ENCODE results near the gene SLC33A1. TPM values are rescaled to one million over a fixed set of nuclear protein-coding genes. Genes with fewer than 3 reads are reported as not detected.

The SLC33A1 gene
- 33.5 and 41.0 TPM in 2 replicates for total RNA-seq (2014; rRNA removed; shearing (Covaris generic))
- polyA plus RNA-seq (2016; fragmentation: Nextera tagmentation; extraction: Ambion mirVana) = 9.9 and 12.5 TPM in 2 replicates
- long read RNA-seq, full-length matches to known transcripts = 3 of 5 reads
- long read RNA-seq, partial matches to known transcripts = 0 of 5 reads
- long read RNA-seq, other reads (novel, unspliced or antisense) = 2 of 5 reads

DNA sequence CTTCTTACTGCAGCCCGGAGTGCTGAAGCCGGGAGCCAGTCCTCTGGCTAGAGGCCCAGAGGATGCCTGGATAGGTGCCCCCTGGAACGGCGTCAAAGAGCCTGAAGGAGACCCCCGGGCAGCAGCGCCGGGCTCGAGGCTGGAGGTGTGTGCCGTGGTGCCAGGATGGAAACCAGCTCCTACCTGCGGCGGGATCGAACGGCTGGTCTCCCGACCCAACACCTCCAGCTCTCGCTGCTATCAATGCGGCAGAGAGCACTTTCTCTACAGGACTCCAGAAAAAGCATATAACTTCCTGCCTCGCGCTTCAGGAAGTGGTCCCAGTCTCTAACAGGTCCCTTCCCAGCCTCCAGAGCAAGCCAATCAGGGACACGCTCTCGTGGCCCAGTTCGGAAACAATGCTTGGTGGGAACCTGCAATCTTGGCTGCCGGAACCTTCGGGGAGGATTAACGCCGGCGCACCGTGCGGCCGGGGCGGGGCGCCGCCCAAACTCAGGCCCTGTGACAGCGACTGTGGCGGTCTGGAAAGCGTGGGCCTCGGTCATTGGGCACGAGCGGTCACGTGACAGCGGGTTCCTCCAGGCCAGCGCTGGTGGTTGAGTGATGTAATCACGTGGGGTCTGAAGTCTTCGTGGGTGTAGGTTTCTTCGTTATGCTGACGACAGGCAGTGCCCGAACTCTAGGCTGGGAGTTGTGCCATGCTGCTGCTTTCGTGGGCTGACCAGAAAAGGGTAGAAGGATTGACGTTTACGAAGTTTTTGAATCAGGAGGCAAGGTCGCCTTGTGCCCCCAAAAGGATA, at the start of gene SLC33A1:
Gene SLC33A1 (minus strand): TSS at position 287 of the 800 bp plus-strand sequence. CDS start 430 bp downstream, outside the sequence.
- H3K4me1 ChIP-seq (ENCODE audit: insufficient read depth) = peaks cover 18% of the 10 kb centered on the region
- H3K4me2 ChIP-seq = peak within 1 kb of the TSS; percentile 97
- H3F3A ChIP-seq (replicated peaks; ENCODE audit: low read depth) = no peaks in the 10 kb centered on the region
- DNase-seq (ENCODE audit: low spot score) = peak; percentile 99
- H3K36me3 ChIP-seq (ENCODE audit: insufficient read depth) = no peaks in the 10 kb centered on the region
- H3K4me3 ChIP-seq = peak within 1 kb of the TSS; percentile 94
- H3K9me3 Mint-ChIP-seq = peaks cover 5% of the 10 kb centered on the region; the same call in 1 of the 3 replicates
- H4K20me1 ChIP-seq (replicated peaks; ENCODE audit: insufficient read depth) = peaks cover 12% of the 10 kb centered on the region
- H3K4me1 Mint-ChIP-seq = peaks cover 19% of the 10 kb centered on the region
- peak within 1 kb of the TSS; percentile 39 for H2AFZ ChIP-seq
- H3K79me2 ChIP-seq (replicated peaks; ENCODE audit: insufficient read depth) = peaks cover 42% of the 10 kb centered on the region
- peak within 1 kb of the TSS; percentile 90 for H3K27ac ChIP-seq (ENCODE audit: low read depth)
- no peaks in the 10 kb centered on the region for H3K27me3 ChIP-seq (ENCODE audit: insufficient read depth)
- peak within 1 kb of the TSS; percentile 99 for H3K27ac Mint-ChIP-seq
- peak; percentile 96 for ATAC-seq
- H3K36me3 Mint-ChIP-seq (ENCODE audit: low read depth) = peaks cover 10% of the 10 kb centered on the region; the same call in 1 of the 3 replicates
- H3K9me2 ChIP-seq (ENCODE audit: insufficient read depth) = no peaks in the 10 kb centered on the region
- TF ChIP-seq ZNF331 (CRISPR knock-in tag; IDR thresholded peaks at IDR 0.05; ENCODE audit: low read depth) = no peak
- TF ChIP-seq, protein P1, sequence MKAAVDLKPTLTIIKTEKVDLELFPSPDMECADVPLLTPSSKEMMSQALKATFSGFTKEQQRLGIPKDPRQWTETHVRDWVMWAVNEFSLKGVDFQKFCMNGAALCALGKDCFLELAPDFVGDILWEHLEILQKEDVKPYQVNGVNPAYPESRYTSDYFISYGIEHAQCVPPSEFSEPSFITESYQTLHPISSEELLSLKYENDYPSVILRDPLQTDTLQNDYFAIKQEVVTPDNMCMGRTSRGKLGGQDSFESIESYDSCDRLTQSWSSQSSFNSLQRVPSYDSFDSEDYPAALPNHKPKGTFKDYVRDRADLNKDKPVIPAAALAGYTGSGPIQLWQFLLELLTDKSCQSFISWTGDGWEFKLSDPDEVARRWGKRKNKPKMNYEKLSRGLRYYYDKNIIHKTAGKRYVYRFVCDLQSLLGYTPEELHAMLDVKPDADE (IDR thresholded peaks at IDR 0.05) = peak; percentile 91
- no peak for TF ChIP-seq JUNB (IDR thresholded peaks at IDR 0.05; ENCODE audit: unreplicated experiment)
- TF ChIP-seq, protein P2, sequence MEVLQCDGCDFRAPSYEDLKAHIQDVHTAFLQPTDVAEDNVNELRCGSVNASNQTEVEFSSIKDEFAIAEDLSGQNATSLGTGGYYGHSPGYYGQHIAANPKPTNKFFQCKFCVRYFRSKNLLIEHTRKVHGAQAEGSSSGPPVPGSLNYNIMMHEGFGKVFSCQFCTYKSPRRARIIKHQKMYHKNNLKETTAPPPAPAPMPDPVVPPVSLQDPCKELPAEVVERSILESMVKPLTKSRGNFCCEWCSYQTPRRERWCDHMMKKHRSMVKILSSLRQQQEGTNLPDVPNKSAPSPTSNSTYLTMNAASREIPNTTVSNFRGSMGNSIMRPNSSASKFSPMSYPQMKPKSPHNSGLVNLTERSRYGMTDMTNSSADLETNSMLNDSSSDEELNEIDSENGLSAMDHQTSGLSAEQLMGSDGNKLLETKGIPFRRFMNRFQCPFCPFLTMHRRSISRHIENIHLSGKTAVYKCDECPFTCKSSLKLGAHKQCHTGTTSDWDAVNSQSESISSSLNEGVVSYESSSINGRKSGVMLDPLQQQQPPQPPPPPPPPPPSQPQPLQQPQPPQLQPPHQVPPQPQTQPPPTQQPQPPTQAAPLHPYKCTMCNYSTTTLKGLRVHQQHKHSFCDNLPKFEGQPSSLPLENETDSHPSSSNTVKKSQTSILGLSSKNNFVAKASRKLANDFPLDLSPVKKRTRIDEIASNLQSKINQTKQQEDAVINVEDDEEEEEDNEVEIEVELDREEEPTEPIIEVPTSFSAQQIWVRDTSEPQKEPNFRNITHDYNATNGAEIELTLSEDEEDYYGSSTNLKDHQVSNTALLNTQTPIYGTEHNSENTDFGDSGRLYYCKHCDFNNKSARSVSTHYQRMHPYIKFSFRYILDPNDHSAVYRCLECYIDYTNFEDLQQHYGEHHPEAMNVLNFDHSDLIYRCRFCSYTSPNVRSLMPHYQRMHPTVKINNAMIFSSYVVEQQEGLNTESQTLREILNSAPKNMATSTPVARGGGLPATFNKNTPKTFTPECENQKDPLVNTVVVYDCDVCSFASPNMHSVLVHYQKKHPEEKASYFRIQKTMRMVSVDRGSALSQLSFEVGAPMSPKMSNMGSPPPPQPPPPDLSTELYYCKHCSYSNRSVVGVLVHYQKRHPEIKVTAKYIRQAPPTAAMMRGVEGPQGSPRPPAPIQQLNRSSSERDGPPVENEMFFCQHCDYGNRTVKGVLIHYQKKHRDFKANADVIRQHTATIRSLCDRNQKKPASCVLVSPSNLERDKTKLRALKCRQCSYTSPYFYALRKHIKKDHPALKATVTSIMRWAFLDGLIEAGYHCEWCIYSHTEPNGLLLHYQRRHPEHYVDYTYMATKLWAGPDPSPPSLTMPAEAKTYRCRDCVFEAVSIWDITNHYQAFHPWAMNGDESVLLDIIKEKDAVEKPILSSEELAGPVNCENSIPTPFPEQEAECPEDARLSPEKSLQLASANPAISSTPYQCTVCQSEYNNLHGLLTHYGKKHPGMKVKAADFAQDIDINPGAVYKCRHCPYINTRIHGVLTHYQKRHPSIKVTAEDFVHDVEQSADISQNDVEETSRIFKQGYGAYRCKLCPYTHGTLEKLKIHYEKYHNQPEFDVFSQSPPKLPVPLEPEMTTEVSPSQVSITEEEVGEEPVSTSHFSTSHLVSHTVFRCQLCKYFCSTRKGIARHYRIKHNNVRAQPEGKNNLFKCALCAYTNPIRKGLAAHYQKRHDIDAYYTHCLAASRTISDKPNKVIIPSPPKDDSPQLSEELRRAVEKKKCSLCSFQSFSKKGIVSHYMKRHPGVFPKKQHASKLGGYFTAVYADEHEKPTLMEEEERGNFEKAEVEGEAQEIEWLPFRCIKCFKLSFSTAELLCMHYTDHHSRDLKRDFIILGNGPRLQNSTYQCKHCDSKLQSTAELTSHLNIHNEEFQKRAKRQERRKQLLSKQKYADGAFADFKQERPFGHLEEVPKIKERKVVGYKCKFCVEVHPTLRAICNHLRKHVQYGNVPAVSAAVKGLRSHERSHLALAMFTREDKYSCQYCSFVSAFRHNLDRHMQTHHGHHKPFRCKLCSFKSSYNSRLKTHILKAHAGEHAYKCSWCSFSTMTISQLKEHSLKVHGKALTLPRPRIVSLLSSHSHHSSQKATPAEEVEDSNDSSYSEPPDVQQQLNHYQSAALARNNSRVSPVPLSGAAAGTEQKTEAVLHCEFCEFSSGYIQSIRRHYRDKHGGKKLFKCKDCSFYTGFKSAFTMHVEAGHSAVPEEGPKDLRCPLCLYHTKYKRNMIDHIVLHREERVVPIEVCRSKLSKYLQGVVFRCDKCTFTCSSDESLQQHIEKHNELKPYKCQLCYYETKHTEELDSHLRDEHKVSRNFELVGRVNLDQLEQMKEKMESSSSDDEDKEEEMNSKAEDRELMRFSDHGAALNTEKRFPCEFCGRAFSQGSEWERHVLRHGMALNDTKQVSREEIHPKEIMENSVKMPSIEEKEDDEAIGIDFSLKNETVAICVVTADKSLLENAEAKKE (CRISPR knock-in tag; IDR thresholded peaks at IDR 0.05) = no peak
- TF ChIP-seq CTCF (conservative IDR thresholded peaks at IDR 0.05; ENCODE audit: low read depth in 2 of 2) = no peak
- no peak for TF ChIP-seq REST (IDR thresholded peaks at IDR 0.05; ENCODE audit: unreplicated experiment)
- TF ChIP-seq STAT1 (IDR thresholded peaks at IDR 0.05; ENCODE audit: unreplicated experiment) = no peak
- peak; percentile 63 for TF ChIP-seq CREB1 (CRISPR knock-in tag; IDR thresholded peaks at IDR 0.05; ENCODE audit: low read depth)
- no peak for TF ChIP-seq ZNF114 (CRISPR knock-in tag; IDR thresholded peaks at IDR 0.05)
- TF ChIP-seq POLR2AphosphoS5 (IDR thresholded peaks at IDR 0.05; ENCODE audit: low read depth) = peak; percentile 79
- TF ChIP-seq EZH2phosphoT487 (IDR thresholded peaks at IDR 0.05; ENCODE audit: unreplicated experiment) = no peak
- peaks cover 17% of the 10 kb centered on the region for H3K27me3 Mint-ChIP-seq (ENCODE audit: insufficient read depth, low read depth, poor library complexity)
- H3K4me3 Mint-ChIP-seq = peak within 1 kb of the TSS; percentile 97

Data from GM23338 (cell line).